ENCODE measurements around the gene DSP. TPM values are rescaled to one million over a fixed set of nuclear protein-coding genes. Genes with fewer than 3 reads are reported as not detected.

Gene DSP
- total RNA-seq, 1 donor from 2014 or later = 21.4 TPM

GRCh38 chr6:7537565-7538174 is 3.8 kb upstream of the DSP start:
- Histone ChIP-seq H3K36me3 (no peaks in the 10 kb centered on the region), H3K27ac (no peak overlapping the region), H3K9me3 (no peaks in the 10 kb centered on the region), H3K27me3 (peaks cover 48% of the 10 kb centered on the region), H3K4me3 (no peak overlapping the region), H3K4me1 (peaks cover 14% of the 10 kb centered on the region)
- DNase-seq (no peak), ATAC-seq (no peak)
- TF ChIP-seq CTCF (IDR thresholded peaks at IDR 0.05) = no peak
- intact Hi-C loops (cut with DNase I) = no loop called here

GRCh38 chr6:7538484-7538883 is 3.0 kb upstream of the DSP start:
- Histone ChIP-seq H3K9me3 (no peaks in the 10 kb centered on the region), H3K4me1 (peaks cover 20% of the 10 kb centered on the region), H3K27me3 (peaks cover 56% of the 10 kb centered on the region), H3K36me3 (no peaks in the 10 kb centered on the region), H3K27ac (no peak overlapping the region), H3K4me3 (no peak overlapping the region)
- ATAC-seq (no peak), DNase-seq (no peak)
- no peak for TF ChIP-seq CTCF (IDR thresholded peaks at IDR 0.05)
- intact Hi-C loops (cut with DNase I) = no loop called here

- Histone ChIP-seq H3K36me3 (no peaks in the 10 kb centered on the region), H3K4me1 (peaks cover 20% of the 10 kb centered on the region), H3K4me3 (peak overlapping the region; percentile 61), H3K27me3 (peaks cover 68% of the 10 kb centered on the region), H3K9me3 (no peaks in the 10 kb centered on the region), H3K27ac (no peak overlapping the region)
- ATAC-seq = peak; percentile 40
- intact Hi-C loops (cut with DNase I) = no loop called here
- TF ChIP-seq CTCF (IDR thresholded peaks at IDR 0.05) = no peak
- no peak for DNase-seq
Measured at GRCh38 chr6:7540595-7540994, 876 bp upstream of the DSP start.

- no peak for TF ChIP-seq CTCF (IDR thresholded peaks at IDR 0.05)
- peak overlapping the region; percentile 55 for H3K27ac ChIP-seq
- intact Hi-C loops (cut with DNase I) = no loop called here
- peak; percentile 70 for DNase-seq
- H3K4me1 ChIP-seq = peaks cover 20% of the 10 kb centered on the region
- H3K4me3 ChIP-seq = peak overlapping the region; percentile 61
- H3K36me3 ChIP-seq = no peaks in the 10 kb centered on the region
- no peaks in the 10 kb centered on the region for H3K9me3 ChIP-seq
- ATAC-seq = peak; percentile 6
- H3K27me3 ChIP-seq = peaks cover 63% of the 10 kb centered on the region
Measured at GRCh38 chr6:7542065-7542873, 798 bp downstream of the DSP start.

GRCh38 chr6:7542874-7543624 is 1.6 kb downstream of the DSP start:
- peak; percentile 70 for DNase-seq
- Histone ChIP-seq H3K9me3 (no peaks in the 10 kb centered on the region), H3K27ac (peak overlapping the region; percentile 55), H3K4me3 (peak overlapping the region; percentile 61), H3K36me3 (no peaks in the 10 kb centered on the region), H3K27me3 (peaks cover 63% of the 10 kb centered on the region), H3K4me1 (peaks cover 20% of the 10 kb centered on the region)
- intact Hi-C loops (cut with DNase I) = no loop called here
- TF ChIP-seq CTCF (IDR thresholded peaks at IDR 0.05) = no peak
- peak; percentile 55 for ATAC-seq
